VCaP (cell line): ENCODE data around the gene KCTD4.

Experiments
- H3K27ac ChIP-seq: fragments of 450-650 bp; 2 replicates; pipeline ENCODE4 v1.5.1; 2017
- CTCF ChIP-seq: fragments of 450-650 bp; conservative IDR thresholded peaks from 2 replicates; pipeline ENCODE4 v1.5.1; 2017; ENCODE audit warnings: mild to moderate bottlenecking, moderate library complexity

The KCTD4 gene

GRCh38 chr13:45222919-45223318, 22.1 kb upstream of the KCTD4 start:
- TF ChIP-seq CTCF, result no peak
- no peak overlapping the region for H3K27ac ChIP-seq

GRCh38 chr13:45222516-45222915, 21.7 kb upstream of the KCTD4 start:
- TF ChIP-seq CTCF, result no peak
- H3K27ac ChIP-seq, result no peak overlapping the region

GRCh38 chr13:45220403-45220802, 19.6 kb upstream of the KCTD4 start:
- no peak overlapping the region for H3K27ac ChIP-seq
- TF ChIP-seq CTCF, result no peak

- no peak overlapping the region for H3K27ac ChIP-seq
- no peak for TF ChIP-seq CTCF
Observed at GRCh38 chr13:45219938-45220375, 19.1 kb upstream of the KCTD4 start.

- no peak for TF ChIP-seq CTCF
- peak overlapping the region; percentile 28; the same call in 1 of the 2 replicates for H3K27ac ChIP-seq
Observed at GRCh38 chr13:45219123-45219891, 18.5 kb upstream of the KCTD4 start.

- H3K27ac ChIP-seq, result no peak overlapping the region; the same call in 1 of the 2 replicates
- no peak for TF ChIP-seq CTCF
Observed at GRCh38 chr13:45218689-45219088, 17.8 kb upstream of the KCTD4 start.

GRCh38 chr13:45216193-45216592, 15.3 kb upstream of the KCTD4 start:
- TF ChIP-seq CTCF, result no peak
- no peak overlapping the region for H3K27ac ChIP-seq
